Midbrain (tissue), 1 donor: ENCODE data around the gene GPSM3.

Experiments
- DNase-seq: peaks from one replicate; lab custom pipeline; 2025; lab: John Stamatoyannopoulos, UW

Gene GPSM3

GRCh38 chr6:32173051-32173727 is 19.3 kb downstream of the GPSM3 start:
- DNase-seq: no peak

DNA sequence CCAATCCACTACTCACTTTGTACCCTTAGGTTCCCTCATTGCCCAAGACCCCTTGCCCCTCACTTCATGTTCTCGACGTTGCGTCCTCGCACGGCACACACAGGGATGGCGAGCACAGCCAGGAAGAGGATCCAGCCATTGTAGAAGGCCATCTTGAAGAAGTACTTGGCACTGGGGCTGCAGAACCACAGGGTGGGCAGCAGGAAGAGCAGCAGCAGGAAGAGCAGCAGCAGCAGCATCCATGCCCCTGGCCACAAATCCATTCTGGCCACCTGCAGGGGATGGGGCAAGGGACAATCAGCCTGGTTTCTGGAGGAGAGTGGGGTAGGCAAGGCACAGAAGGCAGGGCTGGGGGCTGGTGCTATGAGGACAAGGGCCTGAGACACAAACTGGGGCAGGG is 21.2 kb downstream of the GPSM3 start:
- DNase-seq: no peak

DNA sequence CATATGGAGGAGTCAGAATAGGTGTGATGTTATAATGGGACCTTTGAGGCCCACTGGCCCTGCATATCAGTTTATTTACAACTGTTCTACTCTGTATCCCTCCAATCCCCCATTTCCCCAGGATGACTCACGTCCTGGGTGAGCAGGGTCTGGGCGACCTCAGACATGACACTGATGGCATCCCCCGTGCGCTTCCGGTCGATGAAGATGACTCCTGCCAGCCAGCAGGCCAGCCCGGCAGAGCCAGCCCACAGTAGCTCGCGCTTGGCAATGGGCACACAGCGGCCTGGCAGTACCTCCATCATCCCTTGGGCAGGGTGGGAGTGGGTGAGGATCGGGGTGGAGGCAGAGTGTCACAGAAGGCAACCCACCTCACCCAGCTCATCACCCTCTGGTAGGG is 22.1 kb downstream of the GPSM3 start:
- DNase-seq: no peak

- no peak for DNase-seq
These were observed 23.4 kb downstream of the GPSM3 start for GRCh38 chr6:32168807-32169591.

DNA sequence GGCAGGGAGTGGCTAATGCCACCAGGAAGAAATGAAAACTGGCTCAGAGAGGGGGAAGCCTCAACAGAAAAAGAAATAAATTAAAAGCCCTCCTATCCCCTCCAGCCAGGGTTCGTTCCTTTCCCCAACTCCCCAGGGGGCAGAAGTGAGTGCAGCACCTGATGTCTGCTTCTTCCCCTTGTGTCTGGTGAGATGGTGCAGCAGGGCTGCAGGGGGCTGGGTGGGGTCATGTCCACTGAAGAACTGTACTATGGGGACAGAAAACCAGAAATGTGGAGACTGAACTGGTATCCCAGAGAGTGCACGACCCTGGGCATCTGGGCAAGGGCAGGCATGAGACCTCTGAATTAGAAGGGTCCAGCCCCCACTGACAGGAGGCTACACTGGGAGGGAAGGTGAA is 24.1 kb downstream of the GPSM3 start:
- no peak for DNase-seq

GRCh38 chr6:32167761-32168262 is 24.6 kb downstream of the GPSM3 start:
- DNase-seq: no peak

DNA sequence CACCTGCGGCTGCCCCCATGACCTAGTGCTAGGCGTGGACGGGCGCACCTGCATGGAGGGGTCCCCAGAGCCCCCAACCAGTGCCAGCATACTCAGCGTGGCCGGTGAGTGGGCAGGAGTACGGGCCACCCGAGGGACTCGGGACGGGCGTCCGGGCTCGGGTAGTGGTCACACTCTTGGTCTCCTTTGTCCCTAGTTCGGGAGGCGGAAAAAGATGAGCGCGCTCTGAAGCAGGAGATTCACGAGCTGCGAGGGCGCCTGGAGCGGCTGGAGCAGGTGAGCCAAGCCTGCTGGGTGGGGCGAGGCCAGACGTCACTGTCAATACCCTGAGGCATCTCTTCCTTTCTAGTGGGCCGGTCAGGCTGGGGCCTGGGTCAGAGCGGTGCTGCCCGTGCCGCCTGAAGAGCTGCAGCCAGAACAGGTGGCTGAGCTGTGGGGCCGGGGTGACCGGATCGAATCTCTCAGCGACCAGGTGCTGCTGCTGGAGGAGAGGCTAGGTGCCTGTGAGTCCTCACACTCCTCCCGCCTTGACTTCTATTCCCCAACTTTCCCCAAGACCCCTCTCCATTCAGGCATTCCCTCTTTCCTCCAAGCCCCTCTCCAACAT is 25.2 kb downstream of the GPSM3 start:
- no peak for DNase-seq

DNA sequence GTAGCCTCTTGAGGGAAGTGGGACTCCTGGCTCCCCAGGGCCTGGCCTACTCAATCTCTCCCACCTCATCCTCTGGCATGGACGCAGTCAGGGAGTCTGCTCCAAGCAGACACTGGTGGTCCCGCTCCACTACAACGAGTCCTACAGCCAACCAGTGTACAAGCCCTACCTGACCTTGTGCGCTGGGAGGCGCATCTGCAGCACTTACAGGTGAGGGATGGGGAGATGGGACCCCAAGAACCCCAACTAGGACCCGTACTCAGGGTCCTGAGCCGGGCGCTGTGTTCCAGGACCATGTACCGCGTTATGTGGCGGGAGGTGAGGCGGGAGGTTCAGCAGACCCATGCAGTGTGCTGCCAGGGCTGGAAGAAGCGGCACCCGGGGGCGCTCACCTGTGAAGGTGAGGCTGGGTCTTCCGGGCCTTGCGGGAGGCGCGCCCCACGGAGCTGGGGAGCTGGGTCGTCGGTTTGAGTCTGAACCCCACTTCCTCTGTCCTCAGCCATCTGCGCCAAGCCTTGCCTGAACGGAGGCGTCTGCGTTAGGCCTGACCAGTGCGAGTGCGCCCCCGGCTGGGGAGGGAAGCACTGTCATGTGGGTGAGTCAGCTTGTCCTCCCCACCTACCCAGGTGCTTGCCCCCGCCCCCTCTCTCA is 25.9 kb downstream of the GPSM3 start:
- no peak for DNase-seq

GRCh38 chr6:32164295-32164694 is 28.1 kb downstream of the GPSM3 start, which contains the start of gene EGFL8:
Gene EGFL8 (plus strand): TSS chr6:32164595. CDS start chr6:32166166, 1,571 bp downstream.
- no peak for DNase-seq

DNA sequence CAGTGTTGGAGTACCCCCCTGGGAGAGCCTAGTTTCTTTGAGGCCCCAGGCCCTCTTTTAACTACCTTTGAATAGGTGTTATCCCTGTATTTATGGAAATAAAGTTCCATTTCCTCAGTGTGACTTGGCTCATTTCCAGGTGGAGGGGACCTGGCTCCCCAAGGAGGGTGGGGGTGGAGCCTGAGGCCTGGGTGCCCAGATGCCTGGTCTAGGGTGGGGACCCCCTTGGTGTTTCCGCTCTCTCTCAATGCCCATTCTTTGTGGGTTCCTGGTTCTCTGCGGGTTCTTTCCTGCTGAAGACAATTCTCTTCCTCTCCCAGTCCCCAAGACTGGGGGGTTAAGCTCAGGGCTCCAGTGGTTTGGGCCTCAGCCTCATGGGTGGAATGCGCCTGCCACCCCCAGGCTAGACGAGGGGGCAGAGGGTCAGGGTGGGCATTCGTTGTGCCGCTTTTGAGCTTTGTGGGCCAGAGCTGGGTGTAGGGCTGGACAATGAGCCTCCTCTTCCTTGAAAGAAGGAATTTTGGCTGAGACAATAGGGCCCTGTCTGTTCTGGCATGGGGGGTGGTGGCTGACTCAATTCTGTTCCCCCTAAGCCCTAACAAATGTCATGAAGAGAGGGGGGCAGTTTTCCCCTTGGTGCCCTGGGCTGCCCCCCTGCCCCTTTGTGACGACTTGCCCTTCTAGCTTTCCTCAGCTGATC is 28.7 kb downstream of the GPSM3 start:
- DNase-seq: peak; percentile 19

DNA sequence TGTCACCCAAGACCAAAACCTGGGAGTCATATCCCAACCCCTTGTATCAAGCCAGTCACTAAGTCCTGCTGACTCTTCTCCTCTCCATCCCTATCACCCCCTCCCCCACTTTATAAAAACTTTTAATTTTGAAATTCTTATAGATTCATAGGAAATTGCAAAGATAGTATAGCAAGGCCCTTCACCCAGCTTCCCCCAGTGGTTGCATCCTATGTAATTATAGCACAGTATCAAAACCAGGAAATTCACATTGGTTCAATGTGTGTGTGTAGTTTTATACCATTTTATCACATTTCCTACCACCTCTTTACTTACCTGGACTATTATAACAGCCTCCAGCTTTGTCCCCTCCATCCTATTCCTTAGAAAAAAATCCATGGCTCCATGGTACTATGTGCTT is 34.4 kb downstream of the GPSM3 start:
- DNase-seq: no peak

- DNase-seq: no peak
These were observed 35.6 kb downstream of the GPSM3 start for GRCh38 chr6:32156891-32157290.

GRCh38 chr6:32154514-32155161 is 37.8 kb downstream of the GPSM3 start:
- DNase-seq: peak; percentile 49

DNA sequence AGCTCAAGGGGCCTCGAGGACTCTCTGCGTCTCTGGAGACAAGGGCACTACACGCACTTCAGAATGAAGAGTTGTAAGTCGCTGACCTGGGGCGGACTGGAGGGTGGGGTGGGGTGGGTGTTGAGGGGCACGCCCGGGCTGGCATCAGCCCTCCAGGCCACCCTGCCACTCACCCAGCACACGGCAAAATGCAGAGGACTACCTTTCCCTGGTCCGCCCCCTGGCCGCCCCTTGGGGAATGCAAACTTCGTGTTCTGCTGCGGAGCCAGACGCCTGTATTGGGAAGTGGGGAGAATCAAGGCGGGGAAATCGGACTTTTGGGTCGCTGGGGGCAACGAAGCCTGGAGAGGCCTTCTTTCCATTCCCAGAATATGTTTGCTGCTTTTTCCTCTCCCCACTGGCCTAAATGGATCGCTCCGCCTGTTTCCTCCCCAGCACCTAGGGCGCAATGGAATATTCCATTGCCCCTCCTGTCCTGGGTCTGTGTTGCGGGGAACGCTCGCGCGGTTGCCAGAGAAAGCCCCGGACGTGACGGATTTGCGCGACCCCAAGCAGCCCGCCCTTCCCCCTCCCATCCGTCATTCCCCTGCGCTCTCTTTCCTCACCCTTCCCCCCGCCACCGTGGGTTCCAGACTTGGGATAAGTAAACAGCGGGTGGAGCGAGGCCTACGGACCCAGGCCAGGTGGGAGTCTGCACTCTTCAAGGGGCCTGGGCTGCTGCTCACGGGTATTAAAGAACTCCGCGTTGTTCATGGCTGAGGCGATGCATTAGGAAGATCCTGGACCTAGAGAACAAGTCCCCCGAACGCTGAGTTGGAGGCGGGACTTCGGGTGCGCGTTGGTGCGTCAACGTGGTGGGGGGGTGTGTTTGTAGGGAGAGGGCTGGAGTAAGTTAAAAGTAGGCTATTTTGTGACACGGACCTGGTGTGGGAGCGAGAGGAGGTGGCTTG is 38.6 kb downstream of the GPSM3 start, which contains the start of gene PPT2:
TSS of gene PPT2 (plus strand) at position 578 of the 950 bp plus-strand sequence. CDS start 454 bp downstream, outside the sequence.
- DNase-seq: peak; percentile 90

DNA sequence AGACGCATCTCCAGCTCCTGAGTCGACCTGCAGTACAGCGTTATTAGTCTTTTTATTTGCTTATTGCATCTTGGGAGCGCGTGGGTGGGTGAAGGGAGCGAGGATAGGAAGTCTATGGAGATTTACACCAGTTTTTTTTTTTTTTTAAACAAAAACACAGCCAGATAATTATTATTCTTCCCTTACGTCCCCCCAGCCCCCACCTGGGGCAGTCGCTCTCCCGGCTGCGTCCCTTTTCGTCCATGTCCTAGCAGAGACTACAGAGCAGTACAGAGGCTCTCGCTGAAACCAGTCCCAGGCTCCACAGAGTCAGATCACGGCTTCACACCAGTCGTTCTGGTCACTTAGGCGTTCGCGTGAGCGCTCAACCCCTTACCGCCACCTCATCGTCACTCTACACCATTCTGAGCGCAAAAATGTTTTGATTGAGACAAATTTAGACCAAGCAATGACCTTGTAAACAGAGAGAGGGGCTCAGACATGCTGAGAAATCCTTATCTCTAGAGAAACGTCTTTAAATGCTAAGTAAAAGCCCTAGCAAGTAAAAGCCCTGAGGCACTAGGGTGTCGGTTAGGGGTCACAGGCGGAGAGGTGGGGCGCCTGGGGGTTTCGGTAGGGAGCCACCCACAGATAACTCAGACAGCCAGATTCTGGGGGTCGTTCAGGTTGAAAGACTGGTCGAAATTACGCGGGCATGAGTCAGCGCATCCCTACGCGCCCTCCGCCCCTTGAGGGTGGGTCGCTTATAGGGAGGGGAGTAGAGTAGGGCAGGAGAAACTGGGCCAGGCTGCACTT is 39.5 kb downstream of the GPSM3 start:
- DNase-seq: no peak

DNA sequence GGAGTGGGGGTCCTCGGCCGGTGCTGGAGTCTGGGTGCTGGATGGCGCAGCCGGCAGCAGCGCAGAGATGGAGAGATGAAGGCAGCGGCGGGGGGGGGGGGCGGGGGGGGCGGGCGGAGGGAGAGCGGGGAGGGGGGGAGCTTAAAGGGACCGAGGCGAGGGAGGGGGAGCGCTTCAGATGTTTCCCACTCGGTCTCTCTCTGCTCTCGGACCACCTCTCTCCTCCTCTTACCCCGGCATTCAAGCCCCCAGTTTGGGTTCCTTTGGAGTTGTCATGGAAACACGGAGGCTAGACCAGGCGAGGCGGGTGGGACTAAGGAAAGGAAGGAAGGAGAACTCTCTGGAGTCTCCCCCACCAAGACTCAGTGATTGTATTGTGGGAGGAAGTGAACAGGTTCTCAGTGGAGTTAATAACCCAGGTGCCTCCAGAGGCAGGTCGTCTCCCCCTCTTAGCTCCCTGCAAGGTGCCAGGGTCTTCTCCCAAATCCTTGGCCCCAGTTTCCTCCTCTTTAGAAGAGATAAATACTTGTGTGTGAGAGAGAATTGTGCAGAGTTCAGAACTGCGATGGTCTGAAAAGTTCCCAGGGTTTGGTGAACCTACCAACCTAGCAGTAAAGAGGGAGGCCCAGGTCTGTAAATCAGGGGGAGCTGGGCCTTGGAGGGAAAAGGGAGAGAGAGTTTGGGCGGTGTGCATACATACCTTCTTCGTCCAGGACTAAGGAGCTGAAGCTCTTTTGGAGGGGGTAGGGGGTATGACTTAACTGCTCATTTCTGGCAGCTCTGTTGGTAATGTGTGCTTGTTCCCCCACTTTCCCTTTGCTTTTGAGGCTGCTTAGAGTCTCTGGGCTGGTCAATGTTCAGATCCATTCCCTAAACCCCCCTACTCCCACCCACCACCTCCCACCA is 40.3 kb downstream of the GPSM3 start, which contains the start of gene PRRT1:
TSS of gene PRRT1 (minus strand) at position 77 of the 906 bp plus-strand sequence. CDS start 112 bp downstream, outside the sequence.
- peak; percentile 37 for DNase-seq

GRCh38 chr6:32151181-32151862 is 41.1 kb downstream of the GPSM3 start:
- no peak for DNase-seq
